PC-3 (cell line): Measurements from ENCODE around the gene FOXP1. TPM values are rescaled to one million over a fixed set of nuclear protein-coding genes. Genes with fewer than 3 reads are reported as not detected.

Experiments
- ATAC-seq: fragments of 200-7000 bp; cut with Tn5 transposase; 2 replicates; pipeline ENCODE4 v1.9.1; 2020; ENCODE audit warnings: mild to moderate bottlenecking, moderate library complexity
- BruUV-seq: library from RNA; stranded (reverse); fragments of 400-500 nt; replicated peaks from 2 replicates; lab custom pipeline; 2021; lab: Mats Ljungman, UMichigan
- CTCF ChIA-PET: fragments of 300-600 bp; sonication (Branson Sonifier 250); formaldehyde crosslinking; loops from one replicate; lab custom pipeline; 2022; ENCODE audit warnings: antibody characterized with exemption; lab: Charles Lee
- POLR2A ChIA-PET: fragments of 300-600 bp; sonication (Branson Sonifier 250); formaldehyde crosslinking; loops from one replicate; lab custom pipeline; 2022; ENCODE audit warnings: antibody characterized with exemption; ENCODE audit not compliant: unreplicated experiment; lab: Charles Lee
- DNase-seq: peaks from one replicate; pipeline ENCODE4 v3.0.0-alpha.2; 2015
- H2AFZ ChIP-seq: fragments of 300-600 bp; sonication (generic); 2 replicates; pipeline ENCODE4 v1.6.0; 2016; ENCODE audit warnings: antibody characterized with exemption, low read length
- H3F3A ChIP-seq: fragments of 300-600 bp; sonication (generic); one replicate; pipeline ENCODE4 v1.6.0; 2017; ENCODE audit warnings: antibody characterized with exemption, low read length, control low read depth, mild to moderate bottlenecking; ENCODE audit not compliant: unreplicated experiment
- H3K27ac ChIP-seq: fragments of 300-600 bp; sonication (generic); 2 replicates; pipeline ENCODE4 v1.5.1; 2016; ENCODE audit warnings: mild to moderate bottlenecking, low read length
- H3K27me3 ChIP-seq: fragments of 300-600 bp; sonication (generic); 2 replicates; pipeline ENCODE4 v1.6.1; 2016; ENCODE audit warnings: low read length, mixed read lengths
- H3K36me3 ChIP-seq: fragments of 300-600 bp; sonication (generic); 2 replicates; pipeline ENCODE4 v1.6.1; 2016; ENCODE audit warnings: low read depth, mixed run types, low read length, mixed read lengths
- H3K4me1 ChIP-seq: fragments of 300-600 bp; sonication (generic); 2 replicates; pipeline ENCODE4 v1.5.1; 2016; ENCODE audit warnings: low read length; ENCODE audit not compliant: insufficient read depth
- H3K4me2 ChIP-seq: fragments of 300-600 bp; sonication (generic); 2 replicates; pipeline ENCODE4 v1.6.0; 2016; ENCODE audit warnings: low read length
- H3K4me3 ChIP-seq: fragments of 300-600 bp; sonication (generic); 2 replicates; pipeline ENCODE4 v1.5.1; 2016; ENCODE audit warnings: mild to moderate bottlenecking, low read length, mixed read lengths
- H3K79me2 ChIP-seq: fragments of 300-600 bp; sonication (generic); 2 replicates; pipeline ENCODE4 v1.6.1; 2017; ENCODE audit warnings: low read length, mixed read lengths
- H3K9ac ChIP-seq: fragments of 300-600 bp; sonication (generic); 2 replicates; pipeline ENCODE4 v1.6.0; 2016; ENCODE audit warnings: mild to moderate bottlenecking, low read length
- H3K9me2 ChIP-seq: fragments of 300-600 bp; sonication (generic); replicated peaks from 2 replicates; pipeline ENCODE4 v1.6.1; 2016; ENCODE audit warnings: mixed run types, low read length, mixed read lengths
- H3K9me3 ChIP-seq: fragments of 300-600 bp; sonication (generic); 2 replicates; pipeline ENCODE4 v1.6.1; 2016; ENCODE audit warnings: low read length, mixed read lengths
- H4K20me1 ChIP-seq: fragments of 300-600 bp; sonication (generic); 2 replicates; pipeline ENCODE4 v1.6.1; 2016; ENCODE audit warnings: low read length, mixed read lengths
- EZH2 ChIP-seq: fragments of 300-600 bp; sonication (generic); IDR thresholded peaks from one replicate; pipeline ENCODE4 v1.6.1; 2017; ENCODE audit warnings: antibody characterized with exemption, mild to moderate bottlenecking, low read length; ENCODE audit not compliant: unreplicated experiment
- EZH2phosphoT487 ChIP-seq: fragments of 300-600 bp; sonication (generic); IDR thresholded peaks from 2 replicates; pipeline ENCODE4 v1.6.1; 2018; ENCODE audit warnings: mild to moderate bottlenecking, antibody characterized with exemption, low read length, borderline replicate concordance
- intact Hi-C: fragments of 100-400 bp; cut with micrococcal nuclease; formaldehyde crosslinking; loops from 2 replicates; pipeline ENCODE4 v1.9.0; 2023
- total RNA-seq: library from RNA; depleted of rRNA; stranded (reverse); fragments of >200 nt; gene quantifications from 2 replicates; pipeline ENCODE4 v1.2.3, GENCODE V29; 2014
- TF ChIP-seq, protein P1 (sequence below): fragments of 300-600 bp; sonication (generic); conservative IDR thresholded peaks from 2 replicates; pipeline ENCODE4 v1.5.1; 2017; ENCODE audit warnings: antibody characterized with exemption, low read depth, mild to moderate bottlenecking, low read length

Gene FOXP1
- total RNA-seq, 1 experiment from 2014 or later = 35.3 TPM

DNA sequence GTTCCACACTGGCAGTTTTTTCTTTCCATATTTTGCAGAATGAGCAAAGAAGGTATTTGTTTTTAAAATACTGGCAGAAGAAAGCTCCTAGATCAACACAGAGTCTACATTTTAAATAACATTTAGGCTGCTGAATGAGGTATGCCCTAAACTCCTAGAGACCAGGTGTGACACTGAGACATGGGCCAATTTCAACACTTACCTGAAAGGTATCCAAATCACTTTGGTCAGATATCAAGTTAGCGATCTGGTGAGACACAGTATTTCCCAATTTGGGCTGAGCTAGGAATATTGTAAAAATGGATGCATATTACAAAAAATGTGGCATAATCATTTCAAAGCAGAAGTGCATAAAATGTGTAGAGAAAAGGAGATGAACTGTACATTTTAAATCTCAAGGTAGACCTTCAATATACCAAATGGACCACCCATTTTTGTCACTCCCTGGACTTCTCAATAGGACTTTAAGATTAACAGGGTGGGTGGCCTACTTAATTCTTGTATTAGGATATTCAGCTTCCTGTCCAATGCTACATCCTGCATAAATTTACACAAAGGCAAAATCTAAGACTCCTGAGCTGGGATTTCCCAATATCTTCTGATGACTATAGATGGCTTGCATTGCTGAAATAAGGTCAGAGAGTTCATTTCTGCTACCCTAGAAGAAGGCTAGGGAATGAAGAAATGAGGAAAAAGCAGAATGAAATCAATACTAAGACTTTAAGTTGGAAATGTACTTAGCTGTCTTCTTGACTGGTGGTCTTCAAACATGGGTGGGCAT is 487.8 kb downstream of the FOXP1 start:
- Histone ChIP-seq H3K9me2 (no peaks in the 10 kb centered on the region), H3K9ac (no peak overlapping the region), H3F3A (no peaks in the 10 kb centered on the region), H4K20me1 (no peaks in the 10 kb centered on the region), H3K79me2 (no peaks in the 10 kb centered on the region), H3K9me3 (no peaks in the 10 kb centered on the region), H3K27ac (no peak overlapping the region), H3K36me3 (no peaks in the 10 kb centered on the region), H3K27me3 (no peaks in the 10 kb centered on the region), H3K4me1 (peaks cover 6% of the 10 kb centered on the region), H2AFZ (no peak overlapping the region), H3K4me3 (no peak overlapping the region), H3K4me2 (no peak overlapping the region)
- intact Hi-C loops = no loop called here
- CTCF ChIA-PET = no interaction called here
- no peak for ATAC-seq
- no TSS peak for BruUV-seq
- no peak for TF ChIP-seq EZH2
- DNase-seq = no peak
- POLR2A ChIA-PET = no interaction called here

DNA sequence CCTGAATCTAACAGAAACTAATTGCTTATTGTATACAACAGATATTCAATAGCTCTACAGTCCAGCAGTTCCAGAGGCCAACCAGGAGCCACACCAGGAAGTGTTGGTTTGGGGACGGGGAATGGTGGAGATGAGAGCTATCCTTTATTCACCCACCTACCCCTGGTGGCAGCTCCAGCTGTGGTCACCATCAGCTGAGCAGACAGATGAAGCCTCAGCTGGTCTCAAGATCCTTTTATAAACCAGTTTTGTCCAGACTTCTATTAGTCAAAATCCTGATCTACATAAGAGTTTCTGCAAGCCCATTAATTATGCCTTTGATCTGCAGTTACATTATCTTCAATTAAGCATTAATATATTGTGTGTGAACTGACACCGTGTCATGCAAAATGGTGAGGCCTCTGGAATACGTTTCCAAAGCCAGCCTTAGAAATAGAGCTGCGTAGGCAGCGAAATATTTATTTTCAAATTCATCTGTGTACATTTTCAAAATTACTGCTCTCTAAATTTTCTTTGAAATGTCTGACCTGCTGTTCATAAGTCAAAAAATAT is 488.8 kb downstream of the FOXP1 start:
- Histone ChIP-seq H3K79me2 (no peaks in the 10 kb centered on the region), H3K9ac (no peak overlapping the region), H4K20me1 (no peaks in the 10 kb centered on the region), H3K9me3 (no peaks in the 10 kb centered on the region), H3K4me2 (no peak overlapping the region), H3K36me3 (no peaks in the 10 kb centered on the region), H3K4me1 (peaks cover 3% of the 10 kb centered on the region), H3K4me3 (no peak overlapping the region), H3K9me2 (no peaks in the 10 kb centered on the region), H3F3A (no peaks in the 10 kb centered on the region), H3K27me3 (no peaks in the 10 kb centered on the region), H3K27ac (no peak overlapping the region), H2AFZ (no peak overlapping the region)
- intact Hi-C loops = no loop called here
- ChIA-PET POLR2A (no interaction called here), CTCF (no interaction called here)
- TF ChIP-seq, protein P1, sequence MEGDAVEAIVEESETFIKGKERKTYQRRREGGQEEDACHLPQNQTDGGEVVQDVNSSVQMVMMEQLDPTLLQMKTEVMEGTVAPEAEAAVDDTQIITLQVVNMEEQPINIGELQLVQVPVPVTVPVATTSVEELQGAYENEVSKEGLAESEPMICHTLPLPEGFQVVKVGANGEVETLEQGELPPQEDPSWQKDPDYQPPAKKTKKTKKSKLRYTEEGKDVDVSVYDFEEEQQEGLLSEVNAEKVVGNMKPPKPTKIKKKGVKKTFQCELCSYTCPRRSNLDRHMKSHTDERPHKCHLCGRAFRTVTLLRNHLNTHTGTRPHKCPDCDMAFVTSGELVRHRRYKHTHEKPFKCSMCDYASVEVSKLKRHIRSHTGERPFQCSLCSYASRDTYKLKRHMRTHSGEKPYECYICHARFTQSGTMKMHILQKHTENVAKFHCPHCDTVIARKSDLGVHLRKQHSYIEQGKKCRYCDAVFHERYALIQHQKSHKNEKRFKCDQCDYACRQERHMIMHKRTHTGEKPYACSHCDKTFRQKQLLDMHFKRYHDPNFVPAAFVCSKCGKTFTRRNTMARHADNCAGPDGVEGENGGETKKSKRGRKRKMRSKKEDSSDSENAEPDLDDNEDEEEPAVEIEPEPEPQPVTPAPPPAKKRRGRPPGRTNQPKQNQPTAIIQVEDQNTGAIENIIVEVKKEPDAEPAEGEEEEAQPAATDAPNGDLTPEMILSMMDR = no peak
- no peak for TF ChIP-seq EZH2
- no peak for TF ChIP-seq EZH2phosphoT487
- ATAC-seq (no peak), DNase-seq (no peak)
- no TSS peak for BruUV-seq

DNA sequence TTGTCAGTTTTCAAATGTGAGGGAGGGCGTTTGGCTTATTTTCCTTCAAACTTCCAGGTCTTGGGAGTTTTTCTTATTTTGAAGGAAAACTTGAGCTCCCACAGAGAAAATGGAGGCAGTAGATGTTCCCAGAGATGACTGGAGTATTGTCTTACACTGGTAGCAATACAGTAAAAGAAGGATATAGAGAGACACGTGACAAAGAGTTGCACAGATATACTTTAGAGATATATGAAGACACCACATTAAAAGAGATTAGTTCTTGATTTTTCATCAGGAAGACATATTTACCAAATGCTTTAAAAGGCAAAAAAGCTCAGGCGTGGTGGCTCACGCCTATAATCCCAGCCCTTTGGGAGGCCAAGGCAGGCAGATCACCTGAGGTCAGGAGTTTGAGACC is 490.9 kb downstream of the FOXP1 start:
- CTCF ChIA-PET = interaction anchor here (0.6 kb wide), 1 partner anchor 205 kb away, joined by 5 read pairs; no protein-coding TSS in a partner anchor
- BruUV-seq = no TSS peak
- Histone ChIP-seq H3K27ac (no peak overlapping the region), H3K9ac (no peak overlapping the region), H3K4me3 (no peak overlapping the region), H3K4me2 (no peak overlapping the region), H3K9me2 (no peaks in the 10 kb centered on the region), H3K36me3 (no peaks in the 10 kb centered on the region), H3K4me1 (peaks cover 24% of the 10 kb centered on the region), H3K9me3 (no peaks in the 10 kb centered on the region), H3K79me2 (no peaks in the 10 kb centered on the region), H3K27me3 (no peaks in the 10 kb centered on the region), H4K20me1 (no peaks in the 10 kb centered on the region), H2AFZ (no peak overlapping the region), H3F3A (peaks cover 5% of the 10 kb centered on the region)
- TF ChIP-seq, protein P1 = no peak
- no peak for TF ChIP-seq EZH2
- no peak for TF ChIP-seq EZH2phosphoT487
- ATAC-seq = no peak
- intact Hi-C loops = no loop called here
- no peak for DNase-seq
- POLR2A ChIA-PET = no interaction called here
